ENCODE data around the gene ANKRD45. TPM values are rescaled to one million over a fixed set of nuclear protein-coding genes. Genes with fewer than 3 reads are reported as not detected.
A peak's percentile ranks its signal among the peaks of the same experiment; 100 is the strongest.
"Not testable (repeated sequence)": the region's sequence is repeated elsewhere in the genome, so short reads cannot be mapped to it uniquely, and the experiment has no call there.

Gene ANKRD45
- total and polyA plus RNA-seq, 2 donors: 0.33 to 0.71 TPM

DNA sequence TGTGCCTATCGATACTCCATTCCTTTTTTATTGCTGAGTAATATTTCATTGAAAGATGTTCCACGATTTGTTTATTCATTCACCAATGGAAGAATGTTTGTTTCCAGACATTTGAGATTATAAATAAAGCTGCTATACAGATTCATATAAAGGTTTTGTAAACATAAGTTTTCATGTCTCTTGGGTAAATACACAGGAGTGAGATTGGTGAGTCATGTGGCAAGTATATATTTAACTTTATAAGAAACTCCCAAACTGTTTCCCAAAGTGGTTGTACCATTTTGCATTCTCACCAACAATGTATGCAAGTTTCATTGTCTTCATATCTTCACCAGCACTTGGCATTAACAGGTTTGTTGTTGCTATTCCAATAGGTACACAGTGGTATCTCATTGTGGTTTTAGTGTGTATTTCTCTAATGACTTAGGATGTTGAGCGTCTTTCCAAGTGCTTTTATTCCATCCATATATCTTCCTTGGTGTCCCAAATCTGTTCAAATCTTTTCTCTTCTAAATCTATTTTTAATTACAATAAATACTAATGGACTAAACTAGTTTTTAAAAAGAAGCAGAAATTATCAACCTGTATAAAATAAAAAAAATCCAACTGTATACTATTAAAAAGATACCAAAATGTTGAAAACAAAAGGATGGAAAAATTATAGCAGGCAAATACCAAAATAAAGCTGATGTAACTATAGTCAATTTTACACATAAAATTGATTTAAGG, 73.4 kb downstream of the ANKRD45 start:
- Histone ChIP-seq H3K9me3 (ENCODE audit: control insufficient read depth in 2 of 2, insufficient read depth in 1 of 2, low read length in 1 of 2) (no peaks in the 10 kb centered on the region), H3K4me1 (ENCODE audit: control insufficient read depth in 2 of 2, insufficient read depth in 2 of 2, low read length in 2 of 2) (no peaks in the 10 kb centered on the region), H3K27ac (ENCODE audit: low read depth in 1 of 2, low read length in 1 of 2) (no peak overlapping the region), H3K27me3 (ENCODE audit: control insufficient read depth in 2 of 2, insufficient read depth in 1 of 2, low read length in 1 of 2) (no peaks in the 10 kb centered on the region), H3K4me3 (ENCODE audit: low read length in 2 of 2) (no peak overlapping the region), H3K36me3 (ENCODE audit: control insufficient read depth in 2 of 2, insufficient read depth in 2 of 2, low read length in 1 of 2) (no peaks in the 10 kb centered on the region)
- WGBS: 97% methylated on average over 3 of the region's 3 CpGs
- DNase-seq (ENCODE audit: low read depth in 6 of 9, low spot score in 9 of 9): no peak

DNA sequence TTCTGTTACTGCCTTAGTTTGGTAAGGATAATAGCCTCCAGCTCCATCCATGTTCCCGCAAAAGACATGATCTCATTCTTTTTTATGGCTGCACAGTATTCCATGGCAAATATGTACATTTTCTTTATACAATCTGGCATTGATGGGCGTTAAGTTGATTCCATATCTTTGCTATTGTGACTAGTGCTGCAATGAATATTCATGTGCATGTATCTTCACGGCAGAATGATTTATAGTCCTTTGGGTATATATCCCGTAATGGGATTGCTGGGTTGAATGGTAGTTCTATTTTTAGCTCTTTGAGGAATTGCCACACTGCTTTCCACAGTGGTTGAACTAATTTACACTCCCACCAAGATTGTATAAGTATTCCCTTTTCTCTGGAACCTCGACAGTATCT, 78.5 kb downstream of the ANKRD45 start:
- not testable (repeated sequence) for H3K4me3 ChIP-seq (ENCODE audit: low read length in 2 of 2); H3K36me3 ChIP-seq (ENCODE audit: control insufficient read depth in 2 of 2, insufficient read depth in 2 of 2, low read length in 1 of 2); H3K27ac ChIP-seq (ENCODE audit: low read depth in 1 of 2, low read length in 1 of 2); H3K9me3 ChIP-seq (ENCODE audit: control insufficient read depth in 2 of 2, insufficient read depth in 1 of 2, low read length in 1 of 2); DNase-seq (ENCODE audit: low read depth in 6 of 9, low spot score in 9 of 9); H3K27me3 ChIP-seq (ENCODE audit: control insufficient read depth in 2 of 2, insufficient read depth in 1 of 2, low read length in 1 of 2); H3K4me1 ChIP-seq (ENCODE audit: control insufficient read depth in 2 of 2, insufficient read depth in 2 of 2, low read length in 2 of 2)
- WGBS: 96% methylated on average over 5 of the region's 5 CpGs

DNA sequence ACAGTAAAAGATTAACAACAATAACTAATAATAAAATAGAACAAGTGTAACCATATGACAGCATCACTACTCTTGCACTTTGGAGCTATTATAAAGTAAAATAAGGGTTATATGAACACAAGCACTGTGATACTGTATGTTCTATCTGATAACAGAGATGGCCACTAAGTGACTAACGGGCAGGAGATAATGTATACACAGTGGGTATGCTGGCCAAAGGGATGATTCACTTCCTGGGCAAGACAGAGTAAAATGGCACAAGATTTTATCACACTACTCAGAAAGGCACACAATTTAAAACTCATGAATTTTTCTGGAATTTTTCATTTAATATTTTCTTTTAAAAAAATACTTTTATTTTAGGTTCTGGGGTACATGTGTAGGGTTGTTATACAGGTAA, 79.1 kb downstream of the ANKRD45 start:
- 96% methylated on average over 1 of the region's 1 CpG for WGBS
- DNase-seq (ENCODE audit: low read depth in 6 of 9, low spot score in 9 of 9): no peak
- no peaks in the 10 kb centered on the region for H3K36me3 ChIP-seq (ENCODE audit: control insufficient read depth in 2 of 2, insufficient read depth in 2 of 2, low read length in 1 of 2)
- H3K27ac ChIP-seq (ENCODE audit: low read depth in 1 of 2, low read length in 1 of 2): no peak overlapping the region
- H3K4me3 ChIP-seq (ENCODE audit: low read length in 2 of 2): no peak overlapping the region
- H3K27me3 ChIP-seq (ENCODE audit: control insufficient read depth in 2 of 2, insufficient read depth in 1 of 2, low read length in 1 of 2): no peaks in the 10 kb centered on the region
- H3K4me1 ChIP-seq (ENCODE audit: control insufficient read depth in 2 of 2, insufficient read depth in 2 of 2, low read length in 2 of 2): no peaks in the 10 kb centered on the region
- no peaks in the 10 kb centered on the region for H3K9me3 ChIP-seq (ENCODE audit: control insufficient read depth in 2 of 2, insufficient read depth in 1 of 2, low read length in 1 of 2)

DNA sequence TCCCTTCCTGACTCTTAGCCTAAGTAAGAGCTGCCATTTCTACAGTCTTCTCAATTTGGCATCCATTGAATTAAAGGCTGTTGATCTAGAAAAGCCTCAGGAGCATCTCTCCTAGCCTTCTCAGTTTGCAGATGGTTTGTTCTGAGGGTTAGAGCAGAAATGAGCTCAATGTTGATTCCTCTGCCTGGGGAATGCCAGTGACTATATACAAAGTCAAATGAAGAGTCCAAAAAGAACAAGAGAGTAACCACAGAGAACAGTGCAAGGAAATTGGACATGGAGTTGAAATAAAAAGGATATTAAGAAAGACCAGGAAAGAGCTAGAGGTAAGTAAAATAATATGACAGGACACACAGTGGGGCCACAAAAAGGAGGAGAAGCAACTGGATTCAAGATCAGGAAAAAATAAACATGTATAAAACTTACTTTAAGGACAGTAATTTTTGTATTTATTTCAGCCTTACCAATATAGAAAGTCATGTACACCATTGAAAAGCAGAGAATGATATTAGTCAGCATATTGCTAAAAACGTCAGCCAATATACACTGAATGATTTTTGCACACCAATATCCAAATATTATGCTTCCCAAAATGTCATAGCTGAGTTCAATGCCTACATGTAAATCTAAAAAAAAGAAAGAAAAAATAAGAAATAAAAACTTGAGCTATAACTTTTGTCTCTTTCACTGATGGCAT, 88.1 kb downstream of the ANKRD45 start:
- Histone ChIP-seq H3K36me3 (ENCODE audit: control insufficient read depth in 2 of 2, insufficient read depth in 2 of 2, low read length in 1 of 2) (no peaks in the 10 kb centered on the region), H3K9me3 (ENCODE audit: control insufficient read depth in 2 of 2, insufficient read depth in 1 of 2, low read length in 1 of 2) (no peaks in the 10 kb centered on the region), H3K27ac (ENCODE audit: low read depth in 1 of 2, low read length in 1 of 2) (no peak overlapping the region), H3K27me3 (ENCODE audit: control insufficient read depth in 2 of 2, insufficient read depth in 1 of 2, low read length in 1 of 2) (no peaks in the 10 kb centered on the region), H3K4me3 (ENCODE audit: low read length in 2 of 2) (no peak overlapping the region), H3K4me1 (ENCODE audit: control insufficient read depth in 2 of 2, insufficient read depth in 2 of 2, low read length in 2 of 2) (no peaks in the 10 kb centered on the region)
- 91% methylated on average over 1 of the region's 1 CpG for WGBS
- no peak for DNase-seq (ENCODE audit: low read depth in 6 of 9, low spot score in 9 of 9)

DNA sequence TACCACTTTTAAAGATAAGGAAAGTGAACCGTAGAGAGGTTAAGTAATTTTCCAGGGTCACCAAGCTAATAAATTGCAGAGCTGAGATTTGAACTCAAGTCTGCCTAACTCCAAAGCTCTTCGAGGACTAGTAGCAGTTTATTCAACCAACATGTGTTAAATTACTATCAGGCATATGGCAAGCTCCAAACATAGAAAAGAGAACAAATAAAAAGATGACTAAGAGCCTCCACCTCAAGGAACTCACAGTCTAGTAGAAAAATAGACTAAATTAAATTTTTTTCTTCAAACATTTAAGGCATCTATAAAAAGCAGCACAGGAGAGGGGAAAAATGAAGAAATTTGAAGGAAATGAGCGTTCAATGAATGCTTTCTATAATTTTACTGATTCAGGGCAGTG, 89.0 kb downstream of the ANKRD45 start:
- Histone ChIP-seq H3K4me1 (ENCODE audit: control insufficient read depth in 2 of 2, insufficient read depth in 2 of 2, low read length in 2 of 2) (no peaks in the 10 kb centered on the region), H3K27ac (ENCODE audit: low read depth in 1 of 2, low read length in 1 of 2) (no peak overlapping the region), H3K9me3 (ENCODE audit: control insufficient read depth in 2 of 2, insufficient read depth in 1 of 2, low read length in 1 of 2) (no peaks in the 10 kb centered on the region), H3K4me3 (ENCODE audit: low read length in 2 of 2) (no peak overlapping the region), H3K27me3 (ENCODE audit: control insufficient read depth in 2 of 2, insufficient read depth in 1 of 2, low read length in 1 of 2) (no peaks in the 10 kb centered on the region), H3K36me3 (ENCODE audit: control insufficient read depth in 2 of 2, insufficient read depth in 2 of 2, low read length in 1 of 2) (no peaks in the 10 kb centered on the region)
- no peak for DNase-seq (ENCODE audit: low read depth in 6 of 9, low spot score in 9 of 9)
- WGBS: 96% methylated on average over 3 of the region's 3 CpGs

DNA sequence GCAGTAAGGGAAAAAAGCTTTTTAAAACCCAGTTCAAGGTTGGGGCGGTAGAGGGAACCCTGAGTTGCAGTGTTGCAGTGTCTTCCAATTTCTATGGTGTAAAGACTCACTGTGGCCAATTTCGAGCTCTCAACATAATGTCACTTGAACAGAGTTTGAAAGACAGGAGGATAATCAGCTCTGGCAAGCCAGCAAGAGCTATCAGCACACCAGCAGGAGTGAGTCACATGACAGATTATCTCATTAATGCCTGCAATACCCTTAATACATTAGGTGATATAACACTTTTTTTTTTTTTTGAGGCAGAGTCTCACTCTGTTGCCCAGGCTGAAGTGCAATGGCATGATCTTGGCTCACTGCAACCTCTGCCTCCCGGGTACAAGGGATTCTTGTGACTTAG, 89.6 kb downstream of the ANKRD45 start:
- DNase-seq (ENCODE audit: low read depth in 6 of 9, low spot score in 9 of 9): no peak
- no peaks in the 10 kb centered on the region for H3K9me3 ChIP-seq (ENCODE audit: control insufficient read depth in 2 of 2, insufficient read depth in 1 of 2, low read length in 1 of 2)
- H3K36me3 ChIP-seq (ENCODE audit: control insufficient read depth in 2 of 2, insufficient read depth in 2 of 2, low read length in 1 of 2): no peaks in the 10 kb centered on the region
- H3K4me3 ChIP-seq (ENCODE audit: low read length in 2 of 2): no peak overlapping the region
- H3K27me3 ChIP-seq (ENCODE audit: control insufficient read depth in 2 of 2, insufficient read depth in 1 of 2, low read length in 1 of 2): no peaks in the 10 kb centered on the region
- H3K4me1 ChIP-seq (ENCODE audit: control insufficient read depth in 2 of 2, insufficient read depth in 2 of 2, low read length in 2 of 2): no peaks in the 10 kb centered on the region
- WGBS: 98% methylated on average over 3 of the region's 3 CpGs
- H3K27ac ChIP-seq (ENCODE audit: low read depth in 1 of 2, low read length in 1 of 2): no peak overlapping the region

DNA sequence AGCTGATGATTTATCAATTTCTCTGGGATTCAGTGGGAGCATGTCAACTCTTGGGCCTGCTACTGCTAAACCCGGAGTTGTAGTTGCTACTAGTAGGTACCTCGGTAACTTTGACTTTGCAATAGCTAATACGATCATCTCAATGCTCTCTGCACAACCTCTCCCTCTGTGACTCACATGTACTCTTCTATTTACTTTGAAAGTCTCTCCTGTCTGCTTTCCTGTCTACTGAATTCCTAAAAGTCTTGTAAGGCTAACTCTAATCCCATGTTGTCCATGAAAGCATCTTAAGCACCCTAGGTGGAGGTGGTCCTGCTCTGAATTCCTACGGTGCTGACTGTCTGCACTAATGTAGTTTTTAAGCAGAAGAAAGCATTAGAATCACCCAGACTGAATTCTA, 96.1 kb downstream of the ANKRD45 start:
- Histone ChIP-seq H3K4me3 (ENCODE audit: low read length in 2 of 2) (no peak overlapping the region), H3K27ac (ENCODE audit: low read depth in 1 of 2, low read length in 1 of 2) (no peak overlapping the region), H3K36me3 (ENCODE audit: control insufficient read depth in 2 of 2, insufficient read depth in 2 of 2, low read length in 1 of 2) (no peaks in the 10 kb centered on the region), H3K27me3 (ENCODE audit: control insufficient read depth in 2 of 2, insufficient read depth in 1 of 2, low read length in 1 of 2) (no peaks in the 10 kb centered on the region), H3K4me1 (ENCODE audit: control insufficient read depth in 2 of 2, insufficient read depth in 2 of 2, low read length in 2 of 2) (no peaks in the 10 kb centered on the region), H3K9me3 (ENCODE audit: control insufficient read depth in 2 of 2, insufficient read depth in 1 of 2, low read length in 1 of 2) (no peaks in the 10 kb centered on the region)
- WGBS: 98% methylated on average over 4 of the region's 4 CpGs
- no peak for DNase-seq (ENCODE audit: low read depth in 6 of 9, low spot score in 9 of 9)

DNA sequence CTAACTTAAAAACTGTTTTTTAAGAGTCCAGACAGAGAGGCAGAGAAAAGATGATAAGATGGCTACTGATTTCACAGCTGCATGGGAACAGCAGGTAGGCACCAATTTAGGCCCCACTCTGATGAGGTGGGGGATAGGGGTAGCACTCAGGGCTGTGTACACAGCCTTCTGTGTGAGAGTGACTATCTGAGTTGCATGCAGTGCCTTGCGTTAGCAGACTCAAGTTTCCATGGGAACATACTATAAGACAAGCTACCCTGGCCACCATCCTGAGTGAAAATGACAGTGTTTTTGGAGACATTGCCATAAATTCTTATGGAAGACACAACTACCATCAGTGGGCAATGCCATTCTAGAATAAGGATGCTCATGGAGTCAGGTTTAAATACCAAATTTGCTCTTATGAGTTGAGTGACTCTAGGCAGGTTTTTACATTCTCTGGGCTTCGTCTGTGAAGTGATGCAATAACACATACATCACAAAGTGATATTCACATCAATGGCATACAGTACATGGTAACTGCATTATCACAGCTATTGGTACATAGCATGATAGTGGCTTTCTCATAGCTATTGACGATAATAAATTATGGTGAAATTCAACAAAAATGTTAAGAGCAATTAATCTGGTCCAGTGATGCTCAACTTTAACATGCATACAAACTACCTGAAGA, 97.3 kb downstream of the ANKRD45 start:
- no peaks in the 10 kb centered on the region for H3K27me3 ChIP-seq (ENCODE audit: control insufficient read depth in 2 of 2, insufficient read depth in 1 of 2, low read length in 1 of 2)
- no peak overlapping the region for H3K27ac ChIP-seq (ENCODE audit: low read depth in 1 of 2, low read length in 1 of 2)
- 94% methylated on average over 3 of the region's 3 CpGs for WGBS

DNA sequence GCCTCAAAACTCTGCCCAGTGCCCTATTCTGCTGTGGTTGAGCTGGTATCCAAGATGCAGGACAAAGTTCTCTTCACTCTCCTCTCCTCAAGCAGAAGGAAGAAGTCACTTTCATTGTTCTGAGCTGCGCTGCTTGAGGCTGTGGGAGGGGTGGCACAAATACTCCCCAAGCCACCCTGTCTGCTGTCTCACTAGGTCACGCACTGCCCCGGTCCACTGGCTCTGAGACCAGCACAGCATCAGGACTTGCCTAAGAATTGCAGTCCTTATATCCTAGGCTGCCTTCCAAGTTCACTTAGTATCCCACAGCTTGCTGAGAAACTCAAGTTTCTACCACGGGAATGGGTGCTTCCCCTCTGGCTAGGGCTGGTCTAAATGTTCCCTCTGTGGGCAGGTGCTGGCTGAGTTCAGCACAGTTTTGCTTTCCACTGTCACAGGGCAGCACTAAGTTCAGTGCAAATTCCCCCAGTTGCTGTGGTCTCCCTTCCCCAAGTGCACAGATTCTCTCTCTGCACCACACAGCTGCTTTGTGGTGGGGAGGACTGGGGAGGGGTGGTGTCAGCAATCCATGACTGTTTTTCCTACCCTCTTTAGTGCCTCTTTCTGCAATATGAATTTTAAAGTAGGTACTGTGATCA, 99.2 kb downstream of the ANKRD45 start:
- Histone ChIP-seq H3K9me3 (ENCODE audit: control insufficient read depth in 2 of 2, insufficient read depth in 1 of 2, low read length in 1 of 2) (no peaks in the 10 kb centered on the region), H3K4me1 (ENCODE audit: control insufficient read depth in 2 of 2, insufficient read depth in 2 of 2, low read length in 2 of 2) (no peaks in the 10 kb centered on the region), H3K27ac (ENCODE audit: low read depth in 1 of 2, low read length in 1 of 2) (no peak overlapping the region), H3K4me3 (ENCODE audit: low read length in 2 of 2) (no peak overlapping the region), H3K36me3 (ENCODE audit: control insufficient read depth in 2 of 2, insufficient read depth in 2 of 2, low read length in 1 of 2) (no peaks in the 10 kb centered on the region), H3K27me3 (ENCODE audit: control insufficient read depth in 2 of 2, insufficient read depth in 1 of 2, low read length in 1 of 2) (no peaks in the 10 kb centered on the region)
- peak in 1 of 9 donors; percentile 19 for DNase-seq (ENCODE audit: low read depth in 6 of 9, low spot score in 9 of 9)
- WGBS: 83% methylated on average over 4 of the region's 4 CpGs

More for the DNA sequence above, 97.3 kb downstream of the ANKRD45 start:
- no peaks in the 10 kb centered on the region for H3K4me1 ChIP-seq (ENCODE audit: control insufficient read depth in 2 of 2, insufficient read depth in 2 of 2, low read length in 2 of 2)
- H3K9me3 ChIP-seq (ENCODE audit: control insufficient read depth in 2 of 2, insufficient read depth in 1 of 2, low read length in 1 of 2): no peaks in the 10 kb centered on the region
- no peak overlapping the region for H3K4me3 ChIP-seq (ENCODE audit: low read length in 2 of 2)
- H3K36me3 ChIP-seq (ENCODE audit: control insufficient read depth in 2 of 2, insufficient read depth in 2 of 2, low read length in 1 of 2): no peaks in the 10 kb centered on the region
- DNase-seq (ENCODE audit: low read depth in 6 of 9, low spot score in 9 of 9): no peak

Data from thymus (tissue), 11 donors.